ENCODE data around the gene CTTN. TPM values are rescaled to one million over a fixed set of nuclear protein-coding genes. Genes with fewer than 3 reads are reported as not detected.

Gene CTTN
- total RNA-seq (2021) = 224 and 226 TPM in 2 replicates
- long read RNA-seq, transcript CTTN-201 (18 exons, 3,272 nt) = major isoform, 311 of 657 reads
- long read RNA-seq, transcript CTTN-202 (17 exons, 3,272 nt) = minor isoform, 180 of 657 reads
- long read RNA-seq, partial matches to known transcripts = 71 of 657 reads
- long read RNA-seq, other reads (novel, unspliced or antisense) = 94 of 657 reads

DNA sequence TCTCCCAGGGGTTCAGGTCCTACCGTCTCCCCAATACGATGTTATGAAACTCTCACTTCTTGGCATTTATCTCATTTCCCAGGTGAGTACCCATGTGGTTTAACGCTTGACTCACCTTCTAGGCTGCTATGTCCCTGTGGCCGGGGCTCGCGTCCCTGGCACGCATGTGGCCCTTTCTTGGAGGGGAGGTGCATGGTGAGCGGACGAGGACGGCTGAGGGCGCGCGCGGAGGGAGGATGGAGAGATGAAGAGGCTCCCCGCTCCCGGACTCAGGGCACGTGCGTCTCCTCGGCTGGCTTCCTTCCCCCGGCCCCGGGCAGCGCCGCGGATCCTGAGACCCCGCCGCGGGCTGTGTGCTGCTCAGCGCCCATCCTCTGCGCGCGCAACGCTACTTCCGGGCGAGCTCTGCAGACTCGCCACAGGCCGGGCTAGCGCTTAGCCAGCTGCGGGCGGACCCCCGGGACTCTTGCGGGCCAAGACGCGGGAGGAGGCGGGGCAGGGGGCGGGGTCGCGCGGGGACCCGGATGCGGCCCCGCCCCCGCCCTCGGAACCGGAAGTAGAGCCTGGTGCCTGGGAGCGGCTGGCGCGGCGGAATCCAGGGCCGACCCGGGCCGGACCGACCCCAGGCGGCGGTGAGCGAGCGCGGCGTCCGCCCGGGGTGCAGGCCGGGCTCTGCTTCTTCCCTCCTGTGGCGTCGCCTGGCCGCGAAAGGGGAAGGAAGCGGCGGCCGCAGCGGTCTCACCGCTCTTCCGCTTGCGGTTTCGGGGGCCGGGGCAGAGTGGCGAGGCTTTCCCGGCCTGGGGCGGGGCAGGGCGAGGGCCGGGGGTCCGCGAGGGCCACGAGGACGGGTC is at the start of gene CTTN:
TSS of gene CTTN (plus strand) at position 547 of the 851 bp plus-strand sequence. CDS start 8,769 bp downstream, outside the sequence.
- no peak for TF ChIP-seq CTCF (conservative IDR thresholded peaks at IDR 0.05)
- Histone ChIP-seq H2BK15ac (ENCODE audit: low read depth, low read length) (no peak within 1 kb of the TSS), H3K4me2 (ENCODE audit: insufficient read depth, insufficient read length, low read length) (peak within 1 kb of the TSS; percentile 89), H3K23me2 (ENCODE audit: insufficient read length, low read depth, low read length, poor library complexity, severe bottlenecking) (peaks cover 17% of the 10 kb centered on the region), H3K9me3 (ENCODE audit: control insufficient read depth, low read depth, low read length) (no peaks in the 10 kb centered on the region), H3K9ac (ENCODE audit: extremely low read depth, insufficient read length, low read length) (peak within 1 kb of the TSS; percentile 75), H2BK20ac (ENCODE audit: low read depth, low read length, poor library complexity, severe bottlenecking) (no peak within 1 kb of the TSS), H4K8ac (replicated peaks; ENCODE audit: insufficient read length, low read depth, low read length) (no peak within 1 kb of the TSS), H3K27ac (ENCODE audit: insufficient read length, low read depth, low read length) (no peak within 1 kb of the TSS), H4K20me1 (ENCODE audit: control insufficient read depth, insufficient read depth, insufficient read length) (no peaks in the 10 kb centered on the region), H3K23ac (ENCODE audit: insufficient read length, low read depth, low read length) (no peak within 1 kb of the TSS), H3K18ac (ENCODE audit: insufficient read length, low read depth, low read length) (peak within 1 kb of the TSS; percentile 87), H2AFZ (ENCODE audit: low read length) (no peak within 1 kb of the TSS), H3K56ac (ENCODE audit: insufficient read length, low read depth, low read length) (no peak within 1 kb of the TSS), H3K79me1 (ENCODE audit: insufficient read depth, low read depth, low read length, poor library complexity, severe bottlenecking) (peaks cover 2% of the 10 kb centered on the region), H3K14ac (ENCODE audit: insufficient read depth, low read length) (peak within 1 kb of the TSS; percentile 78), H2BK5ac (ENCODE audit: insufficient read length, low read length) (no peak within 1 kb of the TSS), H3K27me3 (ENCODE audit: insufficient read depth, low read length) (no peaks in the 10 kb centered on the region), H3K4ac (ENCODE audit: low read depth, low read length) (no peak within 1 kb of the TSS), H3K4me1 (ENCODE audit: insufficient read depth, low read length) (no peaks in the 10 kb centered on the region), H3T11ph (ENCODE audit: low read length) (no peak within 1 kb of the TSS), H3K79me2 (ENCODE audit: insufficient read depth, low read length) (peaks cover 26% of the 10 kb centered on the region; the same call in 1 of the 2 replicates), H2BK120ac (ENCODE audit: low read depth, low read length, poor library complexity, severe bottlenecking) (no peak within 1 kb of the TSS), H4K5ac (ENCODE audit: insufficient read length, low read depth, low read length) (no peak within 1 kb of the TSS), H2BK12ac (ENCODE audit: insufficient read length, low read depth, low read length) (no peak within 1 kb of the TSS), H2AK5ac (ENCODE audit: insufficient read length, low read length) (no peak within 1 kb of the TSS), H4K91ac (ENCODE audit: insufficient read length, low read depth, low read length) (no peak within 1 kb of the TSS)
- H3K9me3 Mint-ChIP-seq = no peaks in the 10 kb centered on the region
- peak within 1 kb of the TSS; percentile 86 to 97 for H3K4me3 Mint-ChIP-seq
- peak; percentile 96 for DNase-seq
- no peaks in the 10 kb centered on the region for H3K27me3 Mint-ChIP-seq (ENCODE audit: low read depth)
- H3K27ac Mint-ChIP-seq = peak within 1 kb of the TSS; percentile 8 to 91 (median 76); a peak in 5 of 7 replicates
- H3K4me1 Mint-ChIP-seq = peaks cover 25 to 26% of the 10 kb centered on the region in 2 experiments
- WGBS (ENCODE audit: extremely low coverage, insufficient read length, low lambda C conversion rate) = no CpG with 5 or more reads among the region's 93 CpGs
- peaks cover 21 to 34% (median 30%) of the 10 kb centered on the region in 3 experiments for H3K36me3 Mint-ChIP-seq (ENCODE audit: insufficient read depth in 1 of 3, low read depth in 3 of 3)

All from H9 (cell line).